Bladder microvascular endothelial cell (primary cell): Measurements from ENCODE around the gene THAP5. TPM values are rescaled to one million over a fixed set of nuclear protein-coding genes. Genes with fewer than 3 reads are reported as not detected.

ENCODE experiments used
- total RNA-seq: library from RNA; depleted of rRNA; stranded (reverse); fragments of >200 nt; gene quantifications from 2 replicates; pipeline ENCODE4 v1.2.3, GENCODE V29; 2014

Gene THAP5
- 6.8 and 11.8 TPM in 2 replicates for total RNA-seq

GRCh38 chr7:108569381-108570145 is at the start of gene THAP5, which contains the start of gene DNAJB9:
THAP5 (minus strand) TSS chr7:108569706; CDS start chr7:108569569, 137 bp downstream.
DNAJB9 (plus strand) TSS chr7:108569874; CDS start chr7:108571727, 1,853 bp downstream.

GRCh38 chr7:108525985-108526767 is 43.3 kb downstream of the THAP5 start, which contains the start of gene PNPLA8:
PNPLA8 (minus strand) TSS chr7:108526135; CDS start chr7:108515491, 10,644 bp downstream.

Other genes with a start within 250 kb of the THAP5 start
- gene NRCAM, start 113.3 kb downstream of the THAP5 start, total RNA-seq: 7.0 and 16.5 TPM in 2 replicates
- gene PNPLA8, start 43.6 kb downstream of the THAP5 start, total RNA-seq: 20.2 and 34.0 TPM in 2 replicates
- gene DNAJB9, start 168 bp upstream of the THAP5 start, total RNA-seq: 20.4 and 24.9 TPM in 2 replicates